GF-D8 (cell line): ENCODE results near the gene GNG7.
"Not testable (repeated sequence)": the region's sequence is repeated elsewhere in the genome, so short reads cannot be mapped to it uniquely, and the experiment has no call there.

ENCODE experiments used
- DNase-seq: peaks from one replicate; lab custom pipeline; 2025; lab: John Stamatoyannopoulos, UW

The GNG7 gene

GRCh38 chr19:2726904-2727639 lies 24.6 kb upstream of the GNG7 start:
- no peak for DNase-seq

GRCh38 chr19:2726160-2726855 lies 23.8 kb upstream of the GNG7 start:
- DNase-seq = no peak

GRCh38 chr19:2724148-2724557 lies 21.7 kb upstream of the GNG7 start:
- no peak for DNase-seq

GRCh38 chr19:2723747-2724146 lies 21.3 kb upstream of the GNG7 start:
- DNase-seq = no peak

GRCh38 chr19:2723345-2723715 lies 20.8 kb upstream of the GNG7 start:
- no peak for DNase-seq

- no peak for DNase-seq
Measured at GRCh38 chr19:2722541-2723344, 20.2 kb upstream of the GNG7 start.

GRCh38 chr19:2721570-2722540 lies 19.4 kb upstream of the GNG7 start:
- no peak for DNase-seq

- no peak for DNase-seq
Measured at GRCh38 chr19:2720777-2721569, 18.5 kb upstream of the GNG7 start, which contains the start of gene DIRAS1. DIRAS1 (minus strand) TSS chr19:2721372; CDS start chr19:2717806, 3,566 bp downstream.

GRCh38 chr19:2719920-2720776 lies 17.7 kb upstream of the GNG7 start:
- no peak for DNase-seq

GRCh38 chr19:2719232-2719735 lies 16.8 kb upstream of the GNG7 start:
- DNase-seq = no peak

GRCh38 chr19:2717638-2718541 lies 15.4 kb upstream of the GNG7 start:
- no peak for DNase-seq

- DNase-seq = no peak
Measured at GRCh38 chr19:2716722-2717637, 14.5 kb upstream of the GNG7 start.

- DNase-seq = no peak
Measured at GRCh38 chr19:2716275-2716650, 13.8 kb upstream of the GNG7 start.

GRCh38 chr19:2715470-2716274 lies 13.2 kb upstream of the GNG7 start:
- DNase-seq = no peak

GRCh38 chr19:2714531-2715269 lies 12.2 kb upstream of the GNG7 start:
- DNase-seq = no peak

- not testable (repeated sequence) for DNase-seq
Measured at GRCh38 chr19:2714102-2714501, 11.6 kb upstream of the GNG7 start.
